Fibroblast of the conjunctiva (primary cell): ENCODE measurements around the gene RIOK1.
A peak's percentile ranks its signal among the peaks of the same experiment; 100 is the strongest.

Source experiments
- DNase-seq: peaks from one replicate; pipeline ENCODE4 v3.0.0-alpha.2; 2010; ENCODE audit warnings: low read depth

RIOK1 gene

DNA sequence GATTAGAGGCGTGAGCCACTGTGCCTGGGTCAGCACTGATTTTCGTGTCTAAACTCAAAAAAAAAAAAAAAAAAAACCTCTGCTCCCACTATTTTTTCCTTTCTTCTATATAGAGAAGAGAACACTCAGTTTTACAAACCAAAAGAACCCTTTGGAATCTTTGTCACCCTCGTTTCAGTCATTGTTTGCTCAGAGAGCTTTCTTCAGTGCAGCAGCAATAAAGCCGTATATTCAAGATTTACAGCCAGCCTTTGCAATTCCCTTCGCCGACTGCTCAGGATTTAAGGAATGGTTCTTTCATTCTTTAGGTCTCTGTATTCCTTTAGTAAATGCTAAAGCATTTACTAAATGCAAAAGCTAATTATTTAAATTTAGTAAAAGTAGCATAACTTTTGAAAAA lies 20.1 kb downstream of the RIOK1 start:
- DNase-seq, result no peak

DNA sequence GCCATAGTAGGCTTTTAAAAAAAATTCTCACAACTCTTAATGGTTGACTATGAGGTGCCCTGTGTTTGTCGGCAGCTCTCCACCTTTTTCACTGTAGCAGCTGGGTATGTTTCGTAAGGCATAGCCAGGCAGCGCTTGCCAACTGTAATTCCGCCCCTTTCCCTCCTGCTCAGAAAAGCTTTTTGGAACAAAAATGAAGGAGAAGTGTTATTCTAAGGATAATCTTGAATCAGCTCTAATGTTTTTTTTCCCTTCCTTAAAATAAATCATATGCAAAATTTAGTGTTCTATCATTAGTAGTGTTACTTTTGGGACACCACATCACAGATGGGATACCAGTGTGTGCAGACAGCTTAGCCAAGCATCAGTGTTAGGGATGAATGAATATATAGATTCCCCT lies 21.2 kb downstream of the RIOK1 start:
- no peak for DNase-seq

DNA sequence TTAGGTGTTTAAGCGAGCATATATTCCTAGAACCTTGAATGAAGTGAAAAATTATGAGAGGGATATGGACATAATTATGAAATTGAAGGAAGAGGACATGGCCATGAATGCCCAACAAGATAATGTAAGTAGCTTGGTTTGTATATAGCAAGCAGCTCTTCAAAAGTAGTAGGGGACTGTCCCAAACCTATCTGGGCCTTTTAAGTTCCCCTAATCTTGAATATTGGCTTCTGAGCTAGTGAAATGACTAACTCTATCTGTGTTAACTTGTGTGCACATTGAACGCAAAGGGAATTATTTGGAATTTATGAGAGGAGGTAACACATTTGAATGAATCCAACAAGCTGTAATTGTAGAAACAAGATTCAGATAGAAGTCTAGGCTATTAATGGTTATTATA lies 21.7 kb downstream of the RIOK1 start:
- DNase-seq, result no peak

DNA sequence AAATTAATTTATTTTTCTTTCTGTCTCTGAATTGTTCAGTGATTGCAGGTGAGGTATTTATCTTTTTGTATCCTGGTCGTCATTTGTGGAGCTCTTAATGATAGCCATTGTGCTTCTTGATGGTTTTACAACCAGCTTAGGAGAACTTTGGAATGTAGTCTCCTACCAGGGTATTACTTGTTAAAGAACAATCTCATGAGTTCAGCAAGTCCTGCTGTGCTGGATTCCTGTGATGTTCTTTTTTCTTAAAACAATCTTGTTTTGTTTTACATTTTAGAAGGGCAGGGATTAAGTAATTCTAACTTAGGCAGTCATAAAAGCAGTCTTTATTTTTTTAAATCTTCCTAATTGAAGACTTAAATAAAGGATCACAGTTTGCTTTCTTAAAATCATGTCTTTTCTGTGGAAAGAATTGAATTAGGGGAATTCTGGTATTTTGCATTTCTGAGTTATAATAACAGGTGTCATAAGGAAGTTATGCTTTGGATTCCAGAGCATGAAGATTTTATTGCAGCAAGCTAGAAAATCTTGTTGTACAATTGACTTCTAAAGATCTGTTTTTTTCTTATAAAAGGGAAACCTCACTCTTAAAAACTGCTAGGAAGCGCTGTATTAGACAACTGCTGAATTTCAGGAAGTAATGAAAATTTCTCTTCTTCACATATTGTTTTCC lies 23.7 kb downstream of the RIOK1 start:
- no peak for DNase-seq

DNA sequence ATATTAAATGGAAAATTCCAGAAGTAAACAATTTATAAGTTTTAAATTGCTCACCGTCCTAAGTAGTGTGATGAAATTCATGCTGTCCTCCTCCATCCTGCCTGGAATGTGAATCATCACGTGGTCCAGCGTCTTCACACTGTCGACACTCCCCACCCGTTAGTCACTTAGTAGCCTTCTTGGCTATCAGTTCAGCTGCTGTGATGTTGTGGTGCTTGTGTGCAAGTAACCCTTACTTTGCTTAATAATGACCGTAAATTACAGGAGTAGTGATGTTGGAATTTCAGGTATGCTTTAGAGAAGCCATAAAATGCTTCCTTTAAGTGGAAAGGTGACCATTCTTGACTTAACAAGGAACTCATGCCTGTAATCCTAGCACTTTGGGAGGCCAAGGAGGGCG lies 25.2 kb downstream of the RIOK1 start:
- DNase-seq, result no peak

DNA sequence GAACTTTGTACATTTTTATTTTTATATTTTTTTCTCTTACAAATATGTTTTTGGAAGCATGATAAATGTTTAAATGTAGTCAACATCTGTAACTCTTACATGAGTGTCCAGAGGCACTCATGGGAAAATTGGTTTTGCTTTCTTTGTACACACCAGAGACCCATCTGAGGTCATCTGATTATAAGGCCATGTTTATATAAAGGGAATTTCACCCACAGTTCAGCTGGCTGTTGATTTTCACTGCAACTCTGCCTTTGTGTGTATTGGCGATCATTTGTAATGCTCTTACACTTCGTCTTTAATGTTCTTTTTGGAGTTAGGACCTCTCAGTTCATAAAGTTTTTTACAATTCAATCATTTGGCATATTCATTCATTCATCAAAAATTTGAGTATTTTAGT lies 28.1 kb downstream of the RIOK1 start:
- no peak for DNase-seq

DNA sequence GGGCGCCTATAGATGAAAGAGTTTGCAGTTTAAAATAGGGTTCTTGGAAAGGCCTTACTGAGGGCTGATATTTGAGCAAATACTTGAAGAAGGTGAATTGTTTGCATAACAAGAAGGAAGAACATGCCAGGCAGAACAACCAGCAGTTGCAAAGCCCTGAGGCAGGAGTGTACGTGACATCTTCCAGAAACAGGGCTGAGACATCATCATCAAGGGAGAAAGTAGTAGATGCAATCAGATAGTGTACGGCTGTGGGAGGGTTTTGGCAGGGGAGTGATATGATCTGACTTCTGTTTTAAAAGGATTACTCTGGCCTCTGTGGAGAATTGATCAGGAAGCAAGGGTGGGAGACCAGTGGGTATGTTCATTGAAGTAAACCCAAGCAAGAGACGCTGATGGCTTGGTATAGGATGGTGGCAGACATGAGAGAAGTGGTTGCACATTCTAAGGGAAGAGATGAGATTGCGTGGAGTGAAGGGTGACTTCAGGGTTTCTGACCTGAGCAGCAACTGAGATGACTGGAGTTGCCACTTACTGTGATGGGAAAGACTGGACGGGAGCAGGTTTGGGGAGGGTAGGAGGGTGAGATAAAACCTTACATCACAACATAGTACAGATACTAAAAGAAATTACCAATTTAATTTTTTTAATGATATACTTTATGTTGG lies 28.8 kb downstream of the RIOK1 start:
- DNase-seq, result no peak

DNA sequence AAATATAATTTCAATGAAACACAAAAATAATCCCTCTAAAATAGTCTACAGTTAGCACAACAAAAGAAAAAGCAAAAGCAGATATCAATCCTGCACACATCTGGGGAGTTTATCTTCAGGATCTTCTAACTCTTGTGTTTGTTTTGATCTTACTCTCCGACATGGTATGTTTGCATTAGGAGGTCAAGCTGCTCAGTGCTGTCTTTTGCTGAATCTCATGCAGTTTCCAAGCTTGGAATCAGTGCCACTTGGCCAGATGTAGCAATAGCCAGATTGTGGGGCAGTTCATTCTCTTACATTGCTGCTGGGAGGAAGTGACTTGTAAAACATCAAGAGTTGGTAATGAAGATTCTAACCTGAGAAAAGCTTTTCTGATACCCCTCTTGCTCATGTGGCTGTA lies 29.5 kb downstream of the RIOK1 start:
- DNase-seq, result peak; percentile 26

DNA sequence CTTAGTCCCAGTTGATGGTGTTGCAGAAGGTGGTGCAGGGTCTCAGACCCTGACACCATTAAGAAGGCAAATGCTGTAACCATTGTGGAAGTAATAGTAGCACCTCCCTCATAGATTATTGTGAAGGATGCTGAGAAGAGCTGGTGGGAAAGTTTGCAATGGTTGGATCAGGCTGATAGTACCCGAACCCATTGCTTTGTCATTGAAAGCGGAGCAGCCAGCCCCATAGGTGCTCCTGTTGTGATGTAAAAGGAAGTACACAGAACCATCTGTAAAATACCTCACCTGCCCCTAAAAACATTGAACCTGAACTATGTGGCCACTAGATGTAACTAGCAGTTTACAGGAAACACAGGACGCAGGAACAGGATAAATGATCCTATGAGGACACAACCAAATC lies 31.5 kb downstream of the RIOK1 start:
- no peak for DNase-seq

DNA sequence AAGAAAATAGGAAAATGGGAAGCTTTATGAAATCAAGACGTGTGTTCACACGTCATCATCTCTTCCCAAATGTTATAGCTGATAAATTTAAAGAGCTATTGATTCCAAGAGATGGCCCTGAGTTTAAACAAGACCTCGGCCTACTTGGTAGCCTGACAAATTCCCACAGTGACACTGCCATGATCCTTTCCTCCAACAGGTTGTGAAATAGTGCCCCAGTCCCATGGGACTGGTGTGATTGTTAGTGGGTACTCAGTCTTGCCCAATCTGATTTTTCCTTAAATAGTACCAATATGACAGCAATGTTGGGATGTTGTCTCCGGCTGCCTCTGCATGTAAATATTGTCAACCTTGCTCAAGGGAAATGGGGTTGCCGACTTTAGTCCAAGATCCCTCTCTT lies 34.5 kb downstream of the RIOK1 start:
- DNase-seq, result no peak

DNA sequence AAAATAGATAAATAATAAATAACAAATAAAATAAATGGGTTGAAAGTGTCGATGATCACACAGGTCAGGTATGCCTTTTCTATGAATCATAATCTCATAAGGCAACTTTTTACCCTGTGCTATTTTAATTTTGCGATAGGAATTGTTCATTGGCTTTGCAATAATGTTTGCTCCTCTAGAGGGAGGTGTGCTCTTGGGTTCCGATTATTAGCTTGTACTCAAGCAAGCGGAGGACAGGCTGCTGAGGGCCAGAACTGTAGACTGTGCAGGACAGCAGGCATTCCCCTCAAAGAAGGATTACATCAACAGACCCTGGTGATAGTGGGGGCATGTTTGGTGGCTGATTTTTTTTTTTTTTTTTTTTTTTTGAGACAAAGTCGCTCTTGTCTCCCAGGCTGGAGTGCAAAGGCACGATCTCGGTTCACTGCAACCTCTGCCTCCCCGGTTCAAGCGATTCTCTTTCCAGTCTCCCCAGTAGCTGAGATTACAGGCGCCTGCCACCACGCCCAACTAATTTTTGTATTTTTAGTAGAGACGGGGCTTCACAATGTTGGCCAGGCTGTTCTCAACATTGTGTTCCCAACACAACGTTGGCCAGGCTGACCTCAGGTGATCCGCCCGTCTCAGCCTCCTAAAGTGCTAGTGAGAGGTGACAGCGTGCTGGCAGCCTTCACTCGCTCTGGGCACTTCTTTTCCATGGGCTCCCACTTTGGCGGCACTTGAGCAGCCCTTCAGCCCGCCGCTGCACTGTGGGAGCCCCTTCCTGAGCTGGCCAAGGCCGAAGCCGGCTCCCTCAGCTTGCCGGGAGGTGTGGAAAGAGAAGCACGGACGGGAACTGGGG lies 35.6 kb downstream of the RIOK1 start:
- no peak for DNase-seq

DNA sequence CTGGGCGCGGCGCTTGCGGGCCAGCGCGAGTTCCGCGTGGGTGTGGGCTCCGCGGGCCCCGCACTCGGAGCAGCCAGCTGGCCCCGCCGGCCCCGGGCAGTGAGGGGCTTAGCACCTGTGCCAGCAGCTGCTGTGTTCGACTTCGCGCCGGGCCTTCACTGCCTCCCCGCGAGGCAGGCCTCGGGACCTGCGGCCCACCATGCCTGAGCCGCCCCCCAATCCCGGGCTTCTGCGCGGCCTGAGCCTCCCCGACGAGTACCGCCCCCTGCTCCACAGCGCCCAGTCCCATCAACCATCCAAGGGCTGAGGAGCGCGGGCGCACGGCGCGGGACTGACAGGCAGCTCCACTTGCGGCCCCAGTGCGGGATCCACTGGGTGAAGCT lies 36.2 kb downstream of the RIOK1 start:
- no peak for DNase-seq

DNA sequence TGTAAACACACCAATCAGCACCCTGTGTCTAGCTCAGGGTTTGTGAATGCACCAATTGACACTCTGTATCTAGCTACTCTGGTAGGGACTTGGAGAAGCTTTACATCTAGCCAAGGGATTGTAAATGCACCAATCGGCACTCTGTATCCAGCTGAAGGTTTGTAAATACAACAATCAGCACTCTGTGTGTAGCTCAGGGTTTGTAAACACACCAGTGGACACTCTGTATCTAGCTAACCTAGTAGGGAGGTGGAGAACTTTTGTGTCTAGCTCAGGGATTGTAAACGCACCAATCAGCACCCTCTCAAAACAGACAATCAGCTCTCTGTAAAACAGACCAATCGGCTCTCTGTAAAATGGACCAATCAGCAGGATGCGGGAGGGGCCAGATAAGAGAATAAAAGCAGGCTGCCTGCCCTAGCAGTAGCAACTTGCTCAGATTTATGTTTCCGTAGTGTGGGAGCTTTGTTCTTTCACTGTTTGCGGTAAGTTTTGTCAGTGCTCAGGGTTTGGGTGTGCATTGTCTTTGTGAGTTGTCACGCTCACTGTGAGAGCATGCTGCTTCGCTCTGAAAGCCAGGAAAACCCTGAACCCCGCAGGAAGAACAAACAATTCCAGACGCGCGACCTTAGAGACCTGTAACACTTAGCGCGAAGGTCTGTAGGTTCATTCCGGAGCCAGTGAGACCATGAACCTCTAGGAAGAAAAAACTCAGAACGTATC lies 37.0 kb downstream of the RIOK1 start:
- no peak for DNase-seq

DNA sequence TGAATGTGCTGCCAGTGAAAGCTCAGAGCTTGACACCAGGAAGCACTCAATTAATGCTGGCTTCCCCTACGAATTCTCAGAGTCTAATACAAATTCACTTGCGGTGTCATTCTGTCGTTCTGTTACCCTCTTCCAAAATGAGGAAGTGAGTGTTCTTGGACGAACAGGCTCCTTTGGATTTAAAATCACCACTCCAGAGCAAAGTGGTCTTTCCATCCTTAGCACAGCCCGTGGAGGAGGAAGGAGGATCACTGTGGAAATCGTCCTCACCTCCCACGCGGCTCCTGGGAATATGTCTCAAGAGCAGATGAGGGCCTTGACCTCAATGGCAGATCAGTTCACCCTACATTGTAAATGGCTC lies 41.7 kb downstream of the RIOK1 start:
- no peak for DNase-seq

DNA sequence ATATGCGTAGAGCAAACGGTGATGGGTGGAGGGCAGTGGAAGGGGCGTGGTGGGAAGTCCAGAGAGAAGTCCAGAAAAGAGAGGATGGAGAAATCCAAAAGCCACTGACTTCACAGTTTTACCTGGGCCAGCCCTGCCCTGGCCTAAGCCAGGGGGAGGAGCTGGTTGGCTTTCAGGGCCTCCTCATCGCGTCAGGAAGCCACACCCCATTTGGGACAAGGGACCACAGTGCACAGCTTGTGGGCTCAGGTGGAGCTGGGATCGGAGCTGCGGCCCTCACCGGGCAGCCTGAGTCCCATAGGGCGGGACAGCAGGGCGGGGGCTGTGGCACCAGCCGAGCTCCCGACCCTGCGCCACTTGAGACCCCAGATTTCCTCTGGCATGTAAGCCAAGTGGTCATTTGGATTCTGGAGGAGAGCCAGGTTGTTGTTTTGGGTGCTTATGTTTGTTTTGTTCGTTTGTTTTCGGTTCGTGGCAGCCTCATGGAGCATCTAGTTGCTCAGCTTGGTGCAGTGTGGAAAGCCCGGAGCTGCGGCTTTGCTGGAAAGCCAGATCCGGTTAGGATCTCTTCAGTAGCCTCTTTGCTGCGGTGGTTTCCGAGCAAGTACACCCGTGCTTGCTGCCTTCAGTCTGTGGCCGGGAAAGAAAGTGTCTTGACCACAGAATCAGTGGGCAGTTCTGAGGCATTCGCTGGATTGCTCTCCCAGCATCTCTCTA lies 42.2 kb downstream of the RIOK1 start:
- no peak for DNase-seq

DNA sequence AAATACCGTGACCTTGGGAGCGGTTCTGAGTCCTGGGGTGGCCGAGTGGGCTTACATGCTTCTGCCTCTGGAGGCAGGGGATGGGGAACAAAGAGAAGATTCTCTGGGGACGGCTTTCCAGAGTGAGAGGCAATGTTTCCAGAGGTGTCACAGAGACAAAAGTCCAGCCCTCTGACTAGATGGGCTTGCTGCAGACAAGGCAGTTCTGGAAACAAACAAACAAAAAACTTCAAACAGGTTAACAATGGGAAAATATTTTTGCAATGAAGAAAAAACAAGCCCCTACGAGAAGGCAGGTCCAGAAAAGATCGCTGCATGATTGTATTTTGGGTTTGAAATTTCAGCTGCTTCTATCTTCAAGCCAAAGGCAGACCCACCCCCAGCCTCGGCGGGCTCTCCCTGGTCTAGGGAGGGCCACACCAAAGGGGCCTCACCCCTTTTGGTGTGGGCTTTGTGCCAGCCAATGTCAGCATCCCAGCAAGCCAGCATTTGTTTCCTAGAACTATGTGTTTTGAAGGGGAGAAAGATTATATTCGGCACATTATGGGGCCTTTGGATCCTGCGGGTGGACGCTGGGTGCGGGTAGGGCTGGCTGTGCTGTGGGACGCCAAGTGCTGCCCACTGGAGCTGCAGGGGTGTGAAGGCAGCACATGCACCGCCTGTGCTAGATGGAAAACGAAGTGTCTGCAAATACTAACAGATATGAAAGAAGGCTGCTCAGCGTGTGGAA lies 42.9 kb downstream of the RIOK1 start:
- DNase-seq, result no peak

DNA sequence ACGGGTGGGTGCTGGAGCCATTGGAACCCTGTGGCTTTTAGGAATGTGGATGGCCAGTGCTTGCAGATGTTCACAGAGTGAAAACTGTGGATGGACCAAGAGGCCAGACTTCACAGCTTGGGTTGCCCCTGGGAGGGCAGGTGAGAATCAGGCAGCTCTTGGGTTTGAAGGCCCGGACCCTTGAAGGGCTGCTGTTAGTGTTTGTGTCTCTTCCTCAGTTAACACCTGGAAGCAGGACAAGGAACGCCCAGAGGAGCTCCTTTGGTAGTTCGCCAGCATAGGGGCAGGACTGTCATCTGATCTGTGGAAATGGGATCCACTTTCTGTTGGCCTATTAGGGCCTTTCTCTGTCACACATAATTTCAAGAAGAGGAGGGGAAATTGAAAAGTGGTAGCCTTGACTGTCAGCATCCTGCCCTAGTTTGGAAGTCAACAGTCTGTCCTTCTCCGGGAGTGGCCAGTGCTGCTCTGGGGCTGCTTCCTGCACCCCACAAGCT lies 43.6 kb downstream of the RIOK1 start:
- DNase-seq, result no peak

DNA sequence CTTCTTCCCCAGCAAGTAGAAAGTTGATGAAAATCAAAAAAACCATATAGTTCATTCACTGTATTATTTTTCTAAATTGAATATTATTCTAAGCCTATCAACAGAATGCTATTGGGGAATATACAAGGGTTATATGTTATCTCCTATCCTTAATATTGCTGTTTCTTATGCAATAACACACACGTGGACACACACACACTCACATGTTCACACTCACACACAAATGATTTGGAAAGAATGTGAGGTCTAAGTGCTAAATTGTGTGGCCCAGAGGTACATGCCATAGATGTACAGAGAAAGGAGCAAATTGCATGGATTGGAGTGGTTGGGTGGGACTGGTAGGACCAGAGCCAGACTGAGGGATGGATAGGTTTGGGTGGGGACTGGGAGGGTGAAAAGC lies 45.1 kb downstream of the RIOK1 start:
- no peak for DNase-seq

DNA sequence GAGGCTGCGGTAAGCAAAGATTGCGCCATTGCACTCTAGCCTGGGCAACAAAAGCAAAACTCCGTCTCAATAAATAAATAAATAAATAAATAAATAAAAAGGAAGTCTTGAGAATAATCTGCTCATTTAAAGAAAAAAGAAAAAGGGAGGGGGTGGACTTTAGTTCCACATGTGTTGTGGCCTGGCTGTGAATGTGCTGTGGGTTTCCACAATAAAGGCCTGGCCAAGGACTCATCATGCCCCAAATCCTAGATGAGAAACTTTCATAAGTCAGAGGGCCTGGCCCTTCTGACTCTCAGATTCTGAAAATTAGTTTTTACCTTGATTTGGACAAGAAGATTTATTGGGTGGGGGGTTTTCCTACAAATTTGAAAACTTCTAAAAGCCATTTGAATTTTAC lies 48.4 kb downstream of the RIOK1 start:
- DNase-seq, result no peak

DNA sequence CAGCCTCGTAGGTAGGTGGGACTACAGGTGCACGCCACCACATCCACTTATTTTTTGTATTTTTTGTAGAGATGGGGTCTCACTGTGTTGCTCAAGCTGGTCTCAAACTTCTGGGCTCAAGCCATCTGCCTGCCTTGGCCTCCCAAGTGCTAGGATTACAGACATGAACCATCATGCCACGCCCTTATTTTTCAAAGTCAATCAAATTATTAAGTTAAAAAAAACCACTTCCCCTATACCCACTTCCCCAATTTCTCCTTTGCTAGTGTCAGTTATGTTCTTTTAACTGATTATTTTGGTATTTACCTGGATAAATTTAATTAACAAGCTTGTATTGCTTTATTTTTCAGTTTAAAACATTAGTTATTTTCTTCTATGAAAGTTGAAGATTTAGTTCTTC lies 49.6 kb downstream of the RIOK1 start:
- DNase-seq, result no peak

DNA sequence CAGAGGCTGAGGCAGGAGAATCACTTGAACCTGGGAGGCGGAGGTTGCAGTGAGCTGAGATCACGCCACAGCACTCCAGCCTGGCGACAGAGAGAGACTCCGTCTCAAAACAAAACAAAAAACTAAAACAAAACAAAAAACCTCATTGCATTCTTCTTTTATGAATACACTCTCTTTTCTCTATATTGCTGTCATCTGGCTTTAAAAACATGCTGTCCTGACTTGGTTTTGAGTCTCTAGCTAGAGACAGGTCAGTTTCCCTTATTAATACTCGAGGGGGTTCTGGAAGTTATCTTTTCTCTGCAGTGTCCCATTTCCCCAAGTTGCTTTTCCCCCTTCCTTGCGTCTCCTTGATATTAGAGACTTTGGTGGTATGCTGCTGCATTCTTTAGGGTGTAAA lies 50.9 kb downstream of the RIOK1 start:
- DNase-seq, result no peak
